ENCODE results near the gene TBL1X.

- TF ChIP-seq POLR2A (IDR thresholded peaks at IDR 0.05; ENCODE audit: low read depth, low read length) (no peak), CTCF (IDR thresholded peaks at IDR 0.05 in 2 of 3, conservative IDR thresholded peaks at IDR 0.05 in 1 of 3; ENCODE audit: control insufficient read depth in 2 of 3, extremely low read depth in 1 of 3, insufficient read depth in 1 of 3, low read depth in 3 of 3, low read length in 3 of 3) (no peak), SUZ12 (IDR thresholded peaks at IDR 0.05; ENCODE audit: unreplicated experiment) (no peak), NFIC (IDR thresholded peaks at IDR 0.05; ENCODE audit: low read depth, low read length) (no peak), BCL11A (IDR thresholded peaks at IDR 0.05; ENCODE audit: low read depth, low read length) (no peak), EED (IDR thresholded peaks at IDR 0.05; ENCODE audit: low read depth) (no peak), PBX3 (IDR thresholded peaks at IDR 0.05; ENCODE audit: insufficient replicate concordance, low read depth, low read length) (no peak), MTA2 (IDR thresholded peaks at IDR 0.05; ENCODE audit: low read depth) (no peak)
Observed at GRCh38 chrX:9596837-9597236, 132.0 kb downstream of the TBL1X start.

Data from GM12878 (cell line).